Activated naive CD4-positive, alpha-beta T cell treated with anti-CD3 and anti-CD28 coated beads, Interleukin-2, amount 50 U/mL, for 72 hours (primary cell): ENCODE data around the gene C6orf118. TPM values are rescaled to one million over a fixed set of nuclear protein-coding genes. Genes with fewer than 3 reads are reported as not detected.
A peak's percentile ranks its signal among the peaks of the same experiment; 100 is the strongest.

Source experiments
- ATAC-seq, 2 donors: fragments of 150-1000 bp; cut with Tn5 transposase; 2 replicates each; pipeline ENCODE4 v1.10.0; 2021; ENCODE audit warnings: mild to moderate bottlenecking in 2 of 2, moderate library complexity in 2 of 2
- DNase-seq, 2 donors: peaks; one replicate each; pipeline ENCODE4 v3.0.0; 2021 to 2022; ENCODE audit warnings: low spot score in 2 of 2
- H3K27ac Mint-ChIP-seq, 2 donors: one replicate each; pipeline ENCODE4 v1.8.0; 2022; ENCODE audit warnings: mild to moderate bottlenecking in 2 of 2, mixed read lengths in 2 of 2
- H3K36me3 Mint-ChIP-seq, 2 donors: one replicate each; pipeline ENCODE4 v1.8.0; 2022; ENCODE audit warnings: mixed read lengths in 2 of 2
- H3K9me3 Mint-ChIP-seq, 2 donors: one replicate each; pipeline ENCODE4 v1.8.0; 2022; ENCODE audit warnings: mixed read lengths in 2 of 2
- total RNA-seq, 2 donors: library from RNA; stranded (reverse); gene quantifications; one replicate each; pipeline ENCODE4 v1.2.3, GENCODE V29; 2022

C6orf118 gene
- total RNA-seq, 2 donors from 2014 or later = not detected

DNA sequence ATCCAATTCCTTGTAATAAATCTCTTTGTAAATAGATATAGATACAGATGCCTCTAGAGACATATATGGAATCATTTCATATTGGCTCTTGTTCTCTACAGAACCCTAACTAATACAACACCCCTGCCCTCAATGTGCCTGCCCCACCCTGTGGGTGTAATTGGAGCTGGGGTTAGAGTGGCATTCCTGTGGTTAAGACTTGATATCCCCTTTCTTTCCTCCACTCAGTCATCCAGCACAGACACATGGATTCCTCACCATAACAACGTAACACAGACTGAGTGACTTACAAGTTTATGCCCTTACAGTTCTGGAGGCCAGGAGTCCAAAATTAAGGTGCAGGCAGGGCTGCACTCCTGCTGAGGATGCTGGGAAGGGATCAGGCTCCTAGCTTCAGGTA, 42.8 kb downstream of the C6orf118 start:
- H3K36me3 Mint-ChIP-seq = peaks cover 0 to 5% of the 10 kb centered on the region in 2 donors
- H3K27ac Mint-ChIP-seq = peak overlapping the region in 1 of 2 donors; percentile 60
- ATAC-seq = no peak
- DNase-seq = no peak
- peaks cover 14% of the 10 kb centered on the region in 2 donors for H3K9me3 Mint-ChIP-seq

DNA sequence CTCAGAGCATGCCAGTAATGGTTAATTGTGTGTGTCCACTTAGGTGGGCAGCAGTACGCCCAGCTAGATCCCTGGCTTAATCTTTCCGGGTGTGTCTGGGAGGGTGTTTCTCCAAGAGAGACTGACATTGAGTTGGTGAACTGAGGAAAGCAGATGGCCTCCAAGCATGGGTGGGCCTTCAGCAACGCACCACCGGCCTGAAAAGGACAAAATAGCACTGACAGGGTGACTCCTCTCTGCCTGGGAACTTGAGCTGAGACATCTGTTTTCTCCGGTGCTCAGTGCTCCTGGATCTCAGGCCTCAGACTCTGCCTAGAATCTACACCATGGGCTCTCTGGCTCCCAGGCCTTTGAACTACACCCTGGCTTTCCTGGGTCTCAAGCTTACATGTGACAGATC, 43.2 kb downstream of the C6orf118 start:
- H3K27ac Mint-ChIP-seq = no peak overlapping the region
- DNase-seq (no peak), ATAC-seq (no peak)
- H3K9me3 Mint-ChIP-seq = peaks cover 14% of the 10 kb centered on the region in 2 donors
- H3K36me3 Mint-ChIP-seq = peaks cover 0 to 5% of the 10 kb centered on the region in 2 donors

- H3K36me3 Mint-ChIP-seq = peaks cover 11% of the 10 kb centered on the region in 2 donors
- no peak for ATAC-seq
- DNase-seq = no peak
- H3K27ac Mint-ChIP-seq = no peak overlapping the region
- H3K9me3 Mint-ChIP-seq = peaks cover 23 to 32% of the 10 kb centered on the region in 2 donors
Measured at GRCh38 chr6:165260462-165260861, 48.9 kb downstream of the C6orf118 start.

- H3K9me3 Mint-ChIP-seq = peaks cover 12 to 22% of the 10 kb centered on the region in 2 donors
Measured at GRCh38 chr6:165249808-165250207, 59.6 kb downstream of the C6orf118 start.

DNA sequence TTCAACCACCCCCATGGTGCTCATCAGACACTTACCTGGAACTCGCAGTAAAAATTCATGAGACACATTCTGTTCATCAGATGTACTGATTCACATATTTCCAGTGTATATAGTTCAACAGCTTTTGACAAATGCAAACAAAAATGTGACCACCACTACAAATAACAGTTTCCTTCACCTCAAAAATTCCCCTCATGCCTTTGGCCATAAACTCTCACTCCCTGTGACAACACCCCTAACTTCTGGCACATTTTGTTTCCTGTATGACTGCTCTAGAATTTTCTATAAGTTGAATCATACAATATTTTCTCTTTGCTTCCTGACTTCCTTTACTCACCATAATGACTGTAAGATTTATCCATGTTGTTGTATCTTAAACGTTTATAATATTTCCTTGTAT, 63.7 kb downstream of the C6orf118 start:
- DNase-seq = no peak
- no peak overlapping the region for H3K27ac Mint-ChIP-seq
- no peak for ATAC-seq

More at GRCh38 chr6:165249808-165250207, 59.6 kb downstream of the C6orf118 start:
- ATAC-seq (no peak), DNase-seq (no peak)
- Mint-ChIP-seq H3K36me3 (peaks cover 5 to 10% of the 10 kb centered on the region in 2 donors), H3K27ac (no peak overlapping the region)

GRCh38 chr6:165245287-165245686, 64.1 kb downstream of the C6orf118 start:
- H3K27ac Mint-ChIP-seq = no peak overlapping the region
- H3K36me3 Mint-ChIP-seq = peaks cover 0 to 7% of the 10 kb centered on the region in 2 donors
- no peak for DNase-seq
- peaks cover 15 to 26% of the 10 kb centered on the region in 2 donors for H3K9me3 Mint-ChIP-seq
- ATAC-seq = no peak

More for the DNA sequence above, 63.7 kb downstream of the C6orf118 start:
- Mint-ChIP-seq H3K9me3 (peaks cover 15 to 24% of the 10 kb centered on the region in 2 donors), H3K36me3 (peaks cover 4 to 10% of the 10 kb centered on the region in 2 donors)

DNA sequence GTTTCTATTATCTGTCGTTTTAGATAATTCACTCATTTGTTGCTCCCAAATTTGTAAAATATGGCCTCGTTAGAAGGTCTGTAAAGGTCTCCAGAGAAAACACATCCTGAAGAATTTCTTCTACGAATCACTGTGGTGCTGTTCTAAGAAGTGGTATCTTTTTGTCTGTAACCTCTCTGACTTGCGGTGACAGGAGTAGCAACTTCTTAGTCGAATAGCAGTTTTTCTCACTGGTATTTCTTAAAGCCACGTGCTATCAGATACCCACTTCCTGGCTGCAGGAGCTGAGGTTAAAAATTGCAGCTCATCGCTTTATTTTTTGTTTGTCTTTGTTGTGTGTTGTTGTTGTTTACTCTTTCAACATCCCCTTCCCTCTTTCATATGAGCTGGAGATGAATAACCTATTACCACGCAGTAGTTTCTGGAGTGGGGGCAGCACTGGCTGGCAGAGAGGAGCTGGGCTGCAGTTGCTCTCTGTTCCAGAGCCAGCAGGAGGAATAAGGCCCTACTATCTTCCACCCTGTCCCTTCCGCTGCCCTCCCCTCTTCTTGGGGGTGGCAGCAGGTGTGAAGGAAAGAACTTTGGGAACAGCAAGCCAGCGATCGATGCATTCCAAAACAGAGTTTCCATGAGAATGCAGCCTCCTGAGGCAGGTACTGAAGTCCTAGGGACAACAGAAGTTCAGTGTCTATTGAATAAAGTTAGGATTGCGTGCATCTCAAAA, 64.7 kb downstream of the C6orf118 start:
- no peak for ATAC-seq
- no peak overlapping the region for H3K27ac Mint-ChIP-seq
- H3K9me3 Mint-ChIP-seq = peaks cover 12 to 20% of the 10 kb centered on the region in 2 donors
- no peak for DNase-seq
- peaks cover 0 to 1% of the 10 kb centered on the region in 2 donors for H3K36me3 Mint-ChIP-seq

DNA sequence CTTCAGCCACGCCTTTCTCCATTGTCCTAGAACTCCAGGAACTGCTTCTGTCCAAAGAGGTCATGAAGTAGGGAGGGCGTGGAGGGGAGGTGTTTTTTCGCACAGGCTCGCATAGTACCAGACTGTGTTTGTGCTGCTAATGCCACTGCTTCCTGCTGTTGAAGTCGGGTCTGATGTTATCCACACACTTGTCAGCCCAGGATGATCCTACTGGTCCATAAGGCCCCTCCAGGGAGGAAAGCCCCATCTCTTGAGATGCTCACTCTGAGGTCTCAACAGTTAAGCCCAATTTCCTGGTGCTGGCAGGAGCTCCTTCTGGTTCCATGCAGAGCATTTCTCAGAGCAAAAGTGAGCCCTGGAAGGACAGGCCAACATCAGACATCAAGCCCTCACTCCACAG, 65.6 kb downstream of the C6orf118 start:
- H3K36me3 Mint-ChIP-seq = no peaks in the 10 kb centered on the region
- no peak for ATAC-seq
- H3K9me3 Mint-ChIP-seq = peaks cover 4 to 19% of the 10 kb centered on the region in 2 donors
- no peak for DNase-seq
- H3K27ac Mint-ChIP-seq = no peak overlapping the region

- DNase-seq (no peak), ATAC-seq (no peak)
- H3K27ac Mint-ChIP-seq = no peak overlapping the region
- H3K36me3 Mint-ChIP-seq = peaks cover 5 to 16% of the 10 kb centered on the region in 2 donors
- H3K9me3 Mint-ChIP-seq = peaks cover 18 to 19% of the 10 kb centered on the region in 2 donors
Measured at GRCh38 chr6:165236326-165236725, 73.1 kb downstream of the C6orf118 start.

DNA sequence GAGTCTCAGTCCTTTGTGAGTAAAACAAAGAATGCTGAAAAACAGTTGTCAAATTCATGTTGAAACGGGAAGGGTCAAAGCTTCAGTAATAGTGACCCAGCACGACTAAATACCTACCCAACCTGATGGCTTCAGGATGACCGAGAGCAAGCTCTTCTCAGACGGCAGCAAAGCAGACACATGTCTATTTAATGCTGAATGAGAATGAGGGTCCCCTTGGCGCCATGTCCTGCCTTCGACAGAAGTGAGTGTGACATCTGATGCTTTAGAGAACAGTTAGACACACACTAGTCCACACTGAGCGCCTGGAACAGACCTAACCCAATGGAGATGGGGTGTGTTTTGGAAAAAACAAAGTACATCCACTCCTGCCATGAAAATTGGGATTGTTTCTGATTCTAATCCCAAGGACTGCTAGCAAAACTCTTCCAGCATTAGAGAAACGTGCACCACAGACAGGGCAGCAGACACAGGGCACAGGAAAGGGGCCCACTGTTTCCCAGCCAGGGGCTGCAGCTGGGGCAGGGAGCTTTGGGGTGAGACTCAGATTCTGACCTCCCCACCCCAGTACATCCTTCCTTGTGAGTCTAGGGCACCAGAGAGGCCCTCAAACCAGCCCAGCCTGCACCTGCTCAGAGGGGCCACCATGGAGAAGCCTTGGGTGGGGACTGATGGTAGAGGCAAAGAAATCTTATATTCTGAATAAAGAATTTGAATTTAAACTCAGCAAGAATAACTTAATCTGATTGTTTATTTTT, 76.5 kb downstream of the C6orf118 start:
- peaks cover 5 to 16% of the 10 kb centered on the region in 2 donors for H3K36me3 Mint-ChIP-seq
- no peak for ATAC-seq
- H3K9me3 Mint-ChIP-seq = peaks cover 16 to 26% of the 10 kb centered on the region in 2 donors
- H3K27ac Mint-ChIP-seq = no peak overlapping the region
- no peak for DNase-seq

- Mint-ChIP-seq H3K27ac (peak overlapping the region in 1 of 2 donors; percentile 23), H3K9me3 (peaks cover 22 to 28% of the 10 kb centered on the region in 2 donors), H3K36me3 (peaks cover 5 to 16% of the 10 kb centered on the region in 2 donors)
- DNase-seq = no peak
- ATAC-seq = no peak
Measured at GRCh38 chr6:165231581-165232561, 77.5 kb downstream of the C6orf118 start.

DNA sequence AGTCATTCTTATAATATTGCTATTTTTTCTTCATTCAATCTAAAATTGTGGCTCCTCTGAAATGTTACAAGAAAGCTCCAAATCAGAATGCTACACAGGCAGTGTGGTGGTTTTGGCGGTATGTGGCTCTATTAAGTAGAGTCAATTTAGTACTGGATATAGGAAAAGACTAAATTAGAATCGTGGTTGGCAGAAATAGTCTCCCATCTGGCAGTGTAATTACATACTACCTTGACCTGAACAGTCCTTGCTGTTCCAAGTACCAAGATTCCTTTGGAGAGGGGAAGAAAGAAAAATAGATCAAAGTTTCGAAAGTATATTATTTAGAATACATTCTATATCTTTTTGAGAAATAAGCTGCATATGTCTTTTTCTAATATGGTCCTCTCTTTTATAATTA, 78.2 kb downstream of the C6orf118 start:
- ATAC-seq (no peak), DNase-seq (no peak)
- H3K9me3 Mint-ChIP-seq = peaks cover 22 to 33% of the 10 kb centered on the region in 2 donors
- H3K27ac Mint-ChIP-seq = no peak overlapping the region
- peaks cover 5 to 16% of the 10 kb centered on the region in 2 donors for H3K36me3 Mint-ChIP-seq
